Measurements from ENCODE around the gene VAMP5.
"Not testable (repeated sequence)": the region's sequence is repeated elsewhere in the genome, so short reads cannot be mapped to it uniquely, and the experiment has no call there.

VAMP5 gene

DNA sequence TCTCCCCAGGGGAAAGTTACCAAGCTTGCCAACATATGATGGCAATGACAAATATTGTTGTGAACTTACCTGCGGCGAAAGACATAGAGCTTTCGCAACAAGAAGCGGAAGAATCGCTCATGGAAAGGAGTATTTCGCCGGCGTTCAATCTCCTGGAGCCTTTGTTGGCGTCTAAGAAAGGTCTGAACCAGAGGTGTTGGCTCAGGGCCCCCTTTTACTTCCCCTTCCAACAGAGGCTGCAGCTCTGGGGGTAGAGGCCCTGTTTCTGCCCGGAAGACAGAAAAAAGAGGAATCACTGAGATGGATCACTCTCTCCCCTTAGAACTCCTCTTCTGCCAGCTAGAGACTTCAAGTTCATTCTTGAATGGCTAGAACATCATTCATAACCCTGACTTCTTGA, 33.7 kb upstream of the VAMP5 start:
- DNase-seq (ENCODE audit: low read depth): no peak

DNA sequence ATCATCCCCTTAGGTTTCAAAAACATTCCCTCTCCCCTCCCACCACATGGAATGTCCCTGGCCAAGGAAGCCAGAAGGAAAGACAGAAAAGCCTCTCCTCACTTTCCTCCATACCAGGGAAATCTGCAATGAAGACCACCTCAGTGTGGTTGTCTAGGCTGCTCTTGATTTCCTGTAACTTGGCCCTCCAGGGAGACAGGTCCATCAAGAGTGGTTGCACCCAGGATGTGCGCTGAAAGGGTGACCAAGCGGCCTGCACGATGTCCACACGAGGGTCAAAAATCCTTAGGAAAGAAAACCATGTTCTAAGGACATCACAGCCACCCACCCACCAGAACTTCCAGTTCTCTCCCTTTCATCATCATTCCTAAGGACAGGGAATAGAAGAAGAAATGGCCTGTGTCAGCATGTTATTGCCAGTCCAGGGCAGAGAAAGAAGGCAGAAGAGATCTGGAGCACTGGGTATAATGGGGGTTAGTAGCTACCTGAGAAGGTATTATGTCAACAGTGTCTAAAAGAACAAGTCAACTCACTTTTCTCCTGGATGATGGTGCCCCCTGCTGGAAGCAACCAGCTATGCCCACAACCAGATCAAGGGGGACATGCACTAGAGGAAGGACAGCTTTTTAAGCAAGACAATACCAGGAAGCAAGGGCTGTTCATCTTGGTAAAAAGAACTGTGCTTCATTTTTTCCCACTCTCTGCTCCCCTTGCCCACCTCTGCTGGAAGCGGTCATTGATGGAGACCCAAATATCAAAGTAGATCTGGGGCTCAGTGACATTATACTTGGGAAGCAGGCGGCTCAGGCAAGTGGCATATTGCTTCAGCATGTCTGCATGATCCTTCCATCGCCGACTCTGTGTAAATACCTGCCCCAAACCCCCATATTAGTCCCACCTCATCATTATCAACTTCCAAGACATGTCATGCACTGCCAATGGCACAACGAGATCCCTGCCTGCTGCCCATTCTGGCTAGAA, 32.2 kb upstream of the VAMP5 start:
- peak; percentile 69 for DNase-seq (ENCODE audit: low read depth)

DNA sequence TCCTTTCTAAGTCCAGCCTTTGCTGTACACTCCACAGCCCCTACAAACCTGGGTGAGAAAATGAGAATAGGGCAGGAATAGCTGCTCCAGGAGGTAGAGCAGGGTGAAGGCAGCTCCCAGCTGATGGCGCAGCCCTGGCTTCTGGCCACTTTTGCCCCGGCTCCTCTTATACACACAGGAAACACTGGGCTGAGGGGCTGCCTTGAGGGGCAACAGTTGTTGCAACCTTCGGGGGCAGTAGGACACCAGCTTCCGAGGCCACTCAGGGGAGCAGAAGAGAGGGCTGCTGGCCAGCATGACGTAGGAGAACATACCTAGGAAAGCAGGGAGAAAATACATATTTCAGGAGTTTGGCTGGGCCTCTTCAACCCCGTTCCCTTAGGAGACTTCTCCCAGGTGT, 31.0 kb upstream of the VAMP5 start:
- DNase-seq (ENCODE audit: low read depth): no peak

DNA sequence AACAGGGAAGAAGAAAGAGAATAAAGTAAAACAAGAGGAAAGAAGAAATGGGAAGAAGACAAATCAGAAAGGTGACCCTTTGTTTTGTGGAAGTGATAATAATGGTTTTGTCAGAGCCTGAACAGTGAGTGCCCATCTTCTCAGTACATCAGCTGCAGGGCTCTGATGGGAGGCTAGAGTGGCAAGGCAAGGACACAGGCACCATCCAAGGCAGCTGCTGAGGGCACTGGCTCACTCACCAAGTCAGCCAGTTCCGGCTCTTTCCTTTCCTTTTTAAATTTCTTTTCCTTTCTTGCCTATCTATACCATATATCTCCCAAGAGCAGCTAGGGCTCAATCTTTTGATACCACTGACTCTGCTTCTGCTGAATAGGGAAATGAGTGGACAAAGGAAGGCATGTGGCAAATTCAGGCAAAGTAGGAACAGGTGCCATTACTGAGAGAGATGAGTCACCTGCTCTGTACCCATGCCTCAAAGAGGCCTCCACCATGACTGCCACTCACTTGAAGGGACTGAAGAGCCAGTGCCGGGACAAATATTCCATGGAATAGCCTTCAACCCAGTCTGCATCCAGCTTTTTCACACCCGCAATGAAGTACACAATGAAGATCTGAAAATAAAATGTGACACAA, 29.1 kb upstream of the VAMP5 start:
- DNase-seq (ENCODE audit: low read depth): no peak

DNA sequence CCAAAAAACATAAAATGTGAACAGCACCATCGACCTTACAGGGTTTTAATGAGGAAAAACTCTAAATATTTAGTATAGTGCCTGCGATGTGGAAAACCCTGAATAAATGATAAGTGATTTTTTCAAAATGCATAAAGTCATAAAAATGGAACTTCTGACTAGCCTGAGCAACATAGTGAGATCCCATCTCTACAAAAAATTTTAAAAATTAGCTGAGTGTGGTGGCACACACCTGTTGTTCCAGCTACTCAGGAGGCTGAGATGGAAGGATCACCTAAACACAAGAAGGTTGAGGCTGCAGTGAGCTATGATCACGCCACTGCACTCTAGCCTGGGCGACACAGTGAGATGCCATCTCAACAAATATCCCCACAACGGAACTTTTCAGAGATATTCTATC, 27.1 kb upstream of the VAMP5 start:
- no peak for DNase-seq (ENCODE audit: low read depth)

DNA sequence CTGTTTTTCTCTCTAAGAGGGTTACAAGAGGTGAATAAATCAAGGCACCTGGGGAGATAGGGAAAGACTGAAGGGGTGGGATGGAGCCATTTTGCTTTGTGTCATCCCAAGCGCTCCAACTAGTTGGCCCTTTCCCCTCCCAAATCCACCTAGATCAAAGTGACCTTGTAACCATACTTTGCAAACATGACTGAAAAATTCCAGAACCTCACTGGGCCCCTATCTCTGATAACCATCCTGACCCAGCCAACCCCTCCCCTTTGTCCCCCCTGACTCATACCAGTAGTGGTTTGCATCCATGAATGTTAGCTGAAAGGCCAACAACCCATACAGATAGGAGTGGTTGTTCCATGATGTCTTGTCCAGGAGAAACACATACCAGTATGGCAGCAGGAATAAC, 26.1 kb upstream of the VAMP5 start:
- DNase-seq (ENCODE audit: low read depth): no peak

DNA sequence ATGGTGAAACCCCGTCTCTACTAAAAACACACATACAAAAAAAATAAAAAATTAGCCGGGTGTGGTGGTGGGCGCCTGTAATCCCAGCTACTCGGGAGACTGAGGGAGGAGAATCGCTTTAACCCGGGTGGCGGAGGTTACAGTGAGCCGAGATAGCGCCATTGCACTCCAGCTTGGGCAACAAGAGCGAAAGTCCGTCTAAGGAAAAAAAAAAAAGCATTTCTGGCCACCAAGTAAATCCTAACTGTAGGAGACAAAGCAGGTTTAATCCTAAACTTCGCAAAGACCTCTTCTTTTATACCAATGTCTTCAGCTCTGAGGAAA, 23.9 kb upstream of the VAMP5 start:
- not testable (repeated sequence) for DNase-seq (ENCODE audit: low read depth)

DNA sequence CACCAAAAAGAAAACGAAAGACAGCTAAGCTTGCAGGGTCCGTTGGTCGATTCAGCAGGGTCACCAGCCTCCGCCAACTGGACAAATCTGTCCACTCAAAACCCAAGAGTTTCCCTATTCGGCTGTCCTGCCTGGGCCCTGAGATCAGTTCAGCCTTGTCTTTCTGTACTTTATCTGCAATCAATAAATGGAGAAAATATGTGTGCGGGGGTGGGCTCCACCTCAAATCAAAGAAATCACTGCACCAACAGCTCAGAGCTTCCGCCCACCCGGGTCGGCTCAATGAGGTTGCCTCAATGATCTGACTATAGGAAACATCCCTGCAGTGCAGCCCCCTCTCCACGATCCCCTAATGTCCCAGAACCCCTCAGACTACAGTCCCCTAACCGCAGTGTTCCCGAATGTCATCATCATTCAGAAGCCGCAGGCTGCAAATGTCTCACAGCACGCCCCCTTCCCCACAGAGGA, 23.4 kb upstream of the VAMP5 start:
- no peak for DNase-seq (ENCODE audit: low read depth)

DNA sequence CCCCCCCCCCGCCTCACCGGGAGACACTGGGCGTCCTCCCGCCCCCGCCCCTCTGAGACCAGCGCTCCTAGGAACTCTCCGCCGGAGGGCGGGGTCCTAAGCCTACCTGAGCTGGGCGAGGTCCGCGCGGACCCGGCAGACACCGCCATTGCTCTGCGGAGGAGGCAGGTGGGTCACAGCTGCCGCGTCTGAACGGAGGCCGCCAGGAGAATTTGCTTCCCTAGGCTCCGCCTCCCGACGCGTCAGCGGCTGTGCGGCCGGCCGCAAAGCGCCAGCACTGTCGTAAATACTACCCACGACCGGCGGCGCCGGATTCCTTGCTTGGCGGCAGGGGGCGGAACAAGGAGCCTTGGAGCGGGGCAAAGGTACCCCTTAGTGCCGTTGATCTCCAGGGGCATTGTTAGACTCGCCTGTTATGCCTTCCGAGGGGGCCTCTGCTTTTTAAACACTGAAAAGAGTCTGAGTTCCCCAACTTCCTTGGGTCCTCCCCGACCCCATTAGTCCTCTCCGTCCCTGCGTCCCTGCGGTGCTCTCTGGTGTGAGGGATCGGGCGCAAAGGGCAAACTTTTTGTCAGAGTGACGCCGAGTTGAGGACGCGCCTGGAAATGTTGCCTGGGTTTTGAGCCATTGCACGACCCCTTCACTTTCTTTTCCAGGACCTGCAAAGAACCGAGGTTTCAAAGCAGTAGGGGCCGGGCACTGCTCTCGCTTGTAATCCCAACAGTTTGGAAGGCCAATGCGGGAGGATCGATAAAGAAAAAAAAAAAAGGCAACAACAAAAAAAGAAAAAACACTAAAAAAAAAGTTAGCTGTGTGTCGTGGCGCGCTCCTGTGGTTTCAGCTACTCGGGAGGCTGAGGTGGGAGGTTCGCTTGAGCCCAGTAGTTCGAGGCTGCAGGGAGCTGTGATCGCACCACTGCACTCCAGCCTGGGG, 22.7 kb upstream of the VAMP5 start, which contains the start of gene GGCX:
Gene GGCX, minus strand, starts transcription at position 214 of the 933 bp plus-strand sequence. Its CDS starts 65 bp downstream, at position 149.
- no peak for DNase-seq (ENCODE audit: low read depth)

DNA sequence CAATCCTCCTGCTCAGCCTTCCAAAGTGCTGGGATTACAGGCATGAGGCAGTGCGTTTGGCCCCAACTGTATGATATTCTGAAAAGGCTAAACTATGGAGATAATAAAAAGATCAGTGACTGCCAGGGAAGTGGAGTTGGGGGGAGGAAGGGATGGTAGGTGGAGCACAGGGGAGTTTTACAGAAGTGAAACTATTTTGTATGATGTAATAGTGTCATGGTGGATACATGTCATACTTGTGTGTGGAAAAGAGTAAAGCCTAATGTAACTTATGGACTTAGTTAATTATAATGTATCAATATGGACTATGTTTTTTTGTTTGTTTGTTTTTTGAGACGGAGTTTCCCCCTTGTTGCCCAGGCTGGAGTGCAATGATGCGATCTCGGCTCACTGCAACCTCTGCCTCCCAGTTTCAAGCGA, 20.1 kb upstream of the VAMP5 start:
- no peak for DNase-seq (ENCODE audit: low read depth)

DNA sequence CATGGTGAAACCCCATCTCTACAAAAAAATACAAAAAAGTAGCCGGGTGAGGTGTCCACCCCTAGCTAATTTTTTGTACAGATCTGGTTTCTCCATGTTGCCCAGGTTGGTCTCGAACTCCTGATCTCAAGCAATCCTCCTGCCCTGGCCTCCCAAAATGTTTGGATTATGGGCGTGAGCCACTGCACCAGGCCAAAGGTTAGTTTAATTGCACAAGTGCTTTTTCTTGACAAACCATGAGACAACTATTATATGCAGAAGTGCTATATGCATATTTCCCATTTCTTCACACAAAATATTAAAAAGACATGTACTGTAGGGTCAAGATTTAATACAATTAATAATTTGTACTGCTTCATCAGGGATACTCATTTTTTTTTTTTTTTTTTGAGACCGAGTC, 18.0 kb upstream of the VAMP5 start:
- no peak for DNase-seq (ENCODE audit: low read depth)

DNA sequence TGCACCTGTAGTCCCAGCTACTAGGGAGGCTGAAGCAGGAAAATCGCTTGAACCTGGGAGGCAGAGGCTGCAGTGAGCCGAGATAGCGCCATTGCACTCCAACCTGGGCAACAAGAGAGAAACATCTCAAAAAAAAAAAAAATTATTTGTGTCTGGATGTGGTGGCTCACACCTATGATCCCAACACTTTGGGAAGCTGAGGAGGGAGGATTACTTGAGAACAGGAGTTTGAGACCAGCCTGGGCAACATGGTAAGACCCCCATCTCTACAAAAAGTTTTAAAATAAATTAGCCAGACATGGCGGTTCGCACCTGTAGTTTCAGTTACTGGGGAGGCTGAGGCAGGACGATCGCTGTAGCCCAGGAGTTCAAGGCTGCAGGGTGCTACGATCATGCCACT, 8.5 kb upstream of the VAMP5 start:
- no peak for DNase-seq (ENCODE audit: low read depth)

DNA sequence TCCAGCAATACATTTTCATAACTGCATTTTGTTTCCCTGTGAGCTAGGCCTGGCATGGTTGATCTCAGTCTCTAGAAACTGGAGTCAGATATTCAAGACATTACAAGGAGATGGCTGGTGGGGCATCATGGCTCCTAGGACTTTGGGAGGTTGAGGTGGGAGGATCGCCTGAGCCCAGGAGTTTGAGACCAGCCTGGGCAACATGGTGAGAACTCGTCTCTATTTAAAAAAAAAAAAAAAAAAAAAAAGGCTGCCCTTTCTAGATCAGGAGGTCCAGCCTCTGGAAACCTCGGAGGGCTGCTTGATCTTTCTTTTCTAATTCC, 7.2 kb upstream of the VAMP5 start:
- DNase-seq (ENCODE audit: low read depth): no peak

DNA sequence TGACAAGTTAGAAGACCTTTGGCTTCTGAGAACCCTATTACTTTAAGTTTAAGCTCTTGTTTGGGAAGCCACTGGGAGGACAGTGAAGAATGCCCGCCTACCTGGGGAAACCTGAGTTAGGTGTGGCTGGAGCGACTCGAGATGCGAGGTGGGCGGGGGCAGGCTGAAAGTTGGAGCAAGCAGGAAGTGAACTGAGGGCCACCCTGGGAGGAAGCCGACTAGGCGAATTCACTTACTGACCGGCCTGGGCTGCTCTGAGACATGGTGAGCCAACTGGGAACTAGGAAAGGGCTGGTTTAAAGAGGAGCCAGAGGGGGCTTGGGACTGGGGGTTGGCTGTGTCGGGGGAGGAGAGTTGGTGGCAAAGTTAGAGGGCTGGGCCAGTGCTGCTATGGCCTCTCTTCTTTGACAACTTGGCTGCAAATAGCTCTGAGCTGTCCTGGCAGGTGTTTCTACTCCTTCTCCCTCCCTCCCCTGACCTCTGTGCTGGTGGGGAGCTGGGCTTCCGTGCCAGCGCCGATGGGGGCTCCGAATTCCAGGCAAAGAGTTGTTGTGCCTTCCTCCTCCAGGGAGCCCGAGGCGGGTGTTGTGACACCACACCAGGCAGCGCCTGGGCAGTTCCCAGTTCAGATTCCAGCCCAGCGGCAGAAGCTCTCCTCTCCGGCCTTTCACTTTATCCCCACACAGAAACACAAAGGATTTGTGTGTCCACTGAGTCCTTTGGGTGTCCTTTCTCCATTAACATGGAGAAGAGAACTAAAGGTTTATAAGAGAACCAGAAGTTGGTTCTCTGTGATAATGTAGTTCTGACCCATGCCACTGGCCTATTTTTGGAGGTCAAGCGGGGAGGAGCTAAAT, 6.6 kb upstream of the VAMP5 start, which contains the start of gene VAMP8:
Gene VAMP8, plus strand, starts transcription at position 201 of the 857 bp plus-strand sequence. Its CDS starts 61 bp downstream, at position 262.
- DNase-seq (ENCODE audit: low read depth): no peak

DNA sequence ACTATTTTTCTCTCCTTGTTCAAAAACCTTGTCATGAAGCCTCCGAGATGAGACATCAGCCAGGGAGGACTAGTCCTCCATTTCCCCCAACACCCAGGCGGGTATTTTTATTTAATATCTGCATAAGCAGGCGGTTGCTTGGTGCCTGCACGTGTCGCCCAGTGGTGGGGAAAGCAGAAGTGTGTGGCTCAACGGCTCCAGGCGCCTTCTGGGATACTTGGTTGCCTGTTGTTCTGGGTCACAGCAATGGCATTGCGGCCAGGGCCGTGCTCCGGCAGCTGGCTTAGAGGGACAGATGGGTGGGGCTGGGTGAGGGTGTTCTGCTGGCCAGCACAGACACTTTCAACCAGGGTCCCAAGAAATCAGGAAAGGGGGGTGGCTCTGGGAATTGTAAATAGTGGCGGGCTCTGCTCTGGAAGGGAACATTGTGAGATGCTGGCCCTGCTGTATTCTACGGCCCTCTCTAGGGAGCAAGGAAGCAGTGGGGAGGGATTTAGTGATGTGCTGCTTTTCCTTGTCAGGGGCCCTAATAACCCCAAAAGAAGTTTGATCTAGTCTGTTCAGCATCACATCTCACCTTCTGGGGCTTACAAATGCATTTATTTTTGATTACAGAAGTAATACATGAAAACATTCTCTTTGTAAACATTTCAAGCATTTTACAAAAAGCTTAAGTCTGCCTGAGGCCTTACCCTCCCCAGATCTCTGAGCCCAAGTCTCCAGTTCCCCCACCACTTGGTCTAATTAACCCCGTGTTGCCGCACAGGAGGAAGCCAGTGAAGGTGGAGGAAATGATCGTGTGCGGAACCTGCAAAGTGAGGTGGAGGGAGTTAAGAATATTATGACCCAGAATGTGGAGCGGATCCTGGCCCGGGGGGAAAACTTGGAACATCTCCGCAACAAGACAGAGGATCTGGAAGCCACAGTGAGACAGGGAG, 5.7 kb upstream of the VAMP5 start:
- DNase-seq (ENCODE audit: low read depth): no peak

DNA sequence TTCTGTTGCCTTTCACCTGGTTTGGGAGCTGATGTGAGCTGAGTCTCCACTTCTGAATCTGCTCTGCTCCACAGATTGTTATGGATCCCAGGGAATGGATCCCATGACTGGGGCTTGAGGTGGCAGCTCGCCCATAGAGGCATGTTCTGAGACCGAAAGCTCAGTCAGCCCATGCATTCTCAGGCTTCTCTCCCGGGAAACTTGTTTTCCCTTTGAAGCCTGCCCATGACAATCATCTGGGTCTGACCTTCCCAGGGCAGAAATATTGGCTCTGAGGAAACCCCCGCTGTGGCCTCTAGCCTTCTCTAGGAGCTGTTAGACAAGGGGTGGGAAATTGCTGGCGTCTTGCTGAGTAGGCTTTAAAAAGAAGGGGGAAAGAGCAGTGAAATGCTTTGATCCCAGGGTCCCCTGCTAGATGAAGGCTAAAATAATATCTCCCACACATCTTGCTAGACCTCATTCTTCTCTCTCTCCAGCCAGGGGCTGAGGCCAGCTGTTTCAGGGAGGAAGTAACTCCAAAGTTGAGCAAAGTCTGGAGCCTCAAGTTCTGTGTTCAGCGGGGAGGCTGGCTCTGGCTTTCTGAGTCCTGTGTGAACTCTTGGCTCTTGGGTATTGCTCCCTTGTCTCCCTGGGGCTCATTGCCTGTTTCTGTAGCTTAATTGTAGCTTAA, 4.8 kb upstream of the VAMP5 start:
- DNase-seq (ENCODE audit: low read depth): no peak

DNA sequence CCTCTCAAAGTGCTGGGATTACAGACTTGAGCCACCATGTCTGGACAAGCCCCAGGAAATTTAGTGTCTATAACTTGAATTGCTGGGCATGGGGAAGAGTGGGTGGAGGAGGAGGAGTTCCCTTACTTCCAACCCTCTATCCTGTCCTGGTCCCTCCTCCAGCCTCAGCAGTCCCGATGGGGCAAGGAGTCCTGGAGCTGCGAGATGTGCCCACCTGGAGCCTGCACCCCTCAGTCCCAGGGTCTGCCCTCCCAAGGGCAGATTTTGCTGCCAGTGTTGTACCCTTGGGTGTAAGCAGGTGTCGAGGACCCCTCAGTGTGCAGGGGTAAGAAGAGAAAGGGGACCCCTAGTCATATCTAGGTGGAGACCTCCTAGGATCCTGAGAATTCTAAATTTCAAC, 4.0 kb upstream of the VAMP5 start:
- no peak for DNase-seq (ENCODE audit: low read depth)

DNA sequence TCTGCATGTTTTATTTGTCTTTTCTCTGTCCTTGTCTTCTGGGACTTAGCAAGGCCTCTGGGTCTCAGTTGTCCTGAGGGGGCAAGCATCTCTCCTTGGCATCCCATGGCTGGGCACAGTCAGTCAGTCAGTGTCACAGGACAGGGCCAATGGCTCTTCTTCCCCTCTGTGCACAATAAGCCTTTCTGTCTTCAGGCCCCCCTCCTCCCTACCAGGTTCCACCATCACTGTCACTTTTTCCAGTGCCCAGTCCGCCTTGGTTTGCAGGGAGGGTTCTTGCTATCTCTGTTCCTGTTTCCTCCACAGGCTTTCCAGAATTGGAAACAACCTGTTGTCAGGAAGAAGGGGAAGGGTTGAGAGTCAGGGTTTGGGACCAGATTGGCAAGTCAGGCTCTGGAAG, 1.7 kb upstream of the VAMP5 start:
- DNase-seq (ENCODE audit: low read depth): no peak

DNA sequence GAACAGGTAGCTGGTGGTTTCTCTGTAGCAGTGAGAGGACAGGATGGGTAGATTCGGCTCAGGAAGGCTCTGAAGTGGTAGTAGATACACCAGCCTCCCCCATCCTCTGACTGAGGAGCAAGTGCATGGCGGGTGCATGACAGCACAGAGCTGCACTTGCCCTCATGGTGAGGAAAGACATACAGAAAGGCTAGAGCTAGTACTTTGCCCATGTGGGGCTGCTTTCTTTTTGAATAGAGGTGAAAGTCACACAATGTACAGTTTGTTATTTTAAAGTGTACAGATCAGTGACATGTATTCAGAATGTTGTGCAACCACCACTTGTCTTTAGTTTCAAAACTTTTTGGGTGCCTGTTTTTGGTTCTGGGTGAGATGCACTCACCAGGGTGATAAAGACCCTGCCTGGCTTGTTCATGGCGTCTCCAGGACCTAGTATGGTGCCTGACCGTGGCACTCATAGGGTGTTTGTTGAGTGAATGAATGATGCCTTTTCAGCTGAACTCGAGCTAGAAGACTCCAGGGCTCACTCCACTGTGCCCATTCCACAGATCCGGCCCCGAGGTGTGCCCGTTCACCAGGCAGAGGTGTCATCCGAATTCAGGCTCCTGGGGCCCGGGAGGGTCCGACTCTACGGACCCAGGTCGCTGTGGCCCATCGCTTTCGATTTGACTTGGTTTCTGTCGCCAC, 421 bp upstream of the VAMP5 start:
- no peak for DNase-seq (ENCODE audit: low read depth)

Measured in HS-27A (cell line).